GM18870 (cell line): ENCODE results near the gene PTPRD.

Experiments used
- ATAC-seq: cut with Tn5 transposase; IDR thresholded peaks from one replicate; pipeline ENCODE4 v1.9.1; 2021; ENCODE audit warnings: moderate library complexity; ENCODE audit not compliant: unreplicated experiment

The PTPRD gene

GRCh38 chr9:8637626-8638025 is 1975.2 kb downstream of the PTPRD start:
- ATAC-seq = no peak

- no peak for ATAC-seq
Measured at GRCh38 chr9:8633784-8634183, 1979.0 kb downstream of the PTPRD start.

- ATAC-seq = no peak
Measured at GRCh38 chr9:8632493-8632892, 1980.3 kb downstream of the PTPRD start.

- no peak for ATAC-seq
Measured at GRCh38 chr9:8628791-8629190, 1984.0 kb downstream of the PTPRD start.

- no peak for ATAC-seq
Measured at GRCh38 chr9:8627976-8628679, 1984.7 kb downstream of the PTPRD start.

GRCh38 chr9:8622871-8623270 is 1989.9 kb downstream of the PTPRD start:
- no peak for ATAC-seq

GRCh38 chr9:8622222-8622802 is 1990.5 kb downstream of the PTPRD start:
- no peak for ATAC-seq

GRCh38 chr9:8621416-8621815 is 1991.4 kb downstream of the PTPRD start:
- ATAC-seq = no peak

GRCh38 chr9:8616414-8616813 is 1996.4 kb downstream of the PTPRD start:
- ATAC-seq = no peak

- no peak for ATAC-seq
Measured at GRCh38 chr9:8614926-8615440, 1997.8 kb downstream of the PTPRD start.

- ATAC-seq = no peak
Measured at GRCh38 chr9:8613346-8613825, 1999.4 kb downstream of the PTPRD start.

- no peak for ATAC-seq
Measured at GRCh38 chr9:8611153-8611552, 2001.6 kb downstream of the PTPRD start.

- ATAC-seq = no peak
Measured at GRCh38 chr9:8610256-8610655, 2002.5 kb downstream of the PTPRD start.

GRCh38 chr9:8605096-8605495 is 2007.7 kb downstream of the PTPRD start:
- ATAC-seq = no peak

- ATAC-seq = no peak
Measured at GRCh38 chr9:8604201-8604600, 2008.6 kb downstream of the PTPRD start.

GRCh38 chr9:8600914-8601680 is 2011.7 kb downstream of the PTPRD start:
- ATAC-seq = no peak

GRCh38 chr9:8599937-8600336 is 2012.9 kb downstream of the PTPRD start:
- ATAC-seq = no peak

- no peak for ATAC-seq
Measured at GRCh38 chr9:8589476-8589875, 2023.3 kb downstream of the PTPRD start.

- no peak for ATAC-seq
Measured at GRCh38 chr9:8585036-8585435, 2027.8 kb downstream of the PTPRD start.

GRCh38 chr9:8579661-8580060 is 2033.1 kb downstream of the PTPRD start:
- ATAC-seq = no peak

- ATAC-seq = no peak
Measured at GRCh38 chr9:8576741-8577140, 2036.1 kb downstream of the PTPRD start.

GRCh38 chr9:8574846-8575245 is 2038.0 kb downstream of the PTPRD start:
- ATAC-seq = no peak
